ENCODE measurements around the gene AIFM1.

DNA sequence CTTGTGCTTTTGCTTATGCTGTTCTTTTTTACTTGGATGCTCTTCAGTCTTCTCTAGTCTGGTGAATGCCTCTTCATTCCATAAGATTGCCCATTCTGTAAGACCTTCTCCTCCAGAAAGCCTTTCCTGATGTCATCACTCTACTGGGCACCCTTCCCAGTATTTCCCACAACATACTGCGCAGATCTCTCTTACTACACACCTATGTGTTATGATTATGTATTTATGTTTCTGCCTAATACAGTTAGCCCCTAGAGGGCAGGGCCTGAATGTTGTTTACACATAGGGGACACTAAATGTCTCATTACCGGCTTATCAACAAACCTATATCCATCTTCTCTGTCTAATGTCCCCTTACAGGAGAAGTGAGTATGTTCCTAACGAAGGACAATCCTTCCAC, 21.1 kb downstream of the AIFM1 start:
- no peak for TF ChIP-seq TAF1 (IDR thresholded peaks at IDR 0.05; ENCODE audit: borderline replicate concordance, insufficient read depth, low read length)
- TF ChIP-seq POLR2AphosphoS5 (IDR thresholded peaks at IDR 0.05; ENCODE audit: low read depth, low read length) = no peak
- no peak for TF ChIP-seq REST (IDR thresholded peaks at IDR 0.05; ENCODE audit: insufficient read depth in 1 of 2, low read depth in 2 of 2, low read length in 2 of 2)
- no peak for TF ChIP-seq SIN3A (IDR thresholded peaks at IDR 0.05; ENCODE audit: borderline replicate concordance, insufficient read depth, low read length)

All from PFSK-1 (cell line).